WI38 (cell line): Measurements from ENCODE around the gene POFUT1.
A peak's percentile ranks its signal among the peaks of the same experiment; 100 is the strongest.

Source experiments
- H3K4me3 ChIP-seq: 2 replicates; pipeline ENCODE4 v1.5.1; 2011; ENCODE audit warnings: low read depth, mild to moderate bottlenecking, control low read depth, low read length
- TF ChIP-seq, protein P1 (sequence below): IDR thresholded peaks from 2 replicates; pipeline ENCODE4 v1.5.1; 2012; ENCODE audit warnings: low read depth, mild to moderate bottlenecking, control low read depth, low read length

The POFUT1 gene

DNA sequence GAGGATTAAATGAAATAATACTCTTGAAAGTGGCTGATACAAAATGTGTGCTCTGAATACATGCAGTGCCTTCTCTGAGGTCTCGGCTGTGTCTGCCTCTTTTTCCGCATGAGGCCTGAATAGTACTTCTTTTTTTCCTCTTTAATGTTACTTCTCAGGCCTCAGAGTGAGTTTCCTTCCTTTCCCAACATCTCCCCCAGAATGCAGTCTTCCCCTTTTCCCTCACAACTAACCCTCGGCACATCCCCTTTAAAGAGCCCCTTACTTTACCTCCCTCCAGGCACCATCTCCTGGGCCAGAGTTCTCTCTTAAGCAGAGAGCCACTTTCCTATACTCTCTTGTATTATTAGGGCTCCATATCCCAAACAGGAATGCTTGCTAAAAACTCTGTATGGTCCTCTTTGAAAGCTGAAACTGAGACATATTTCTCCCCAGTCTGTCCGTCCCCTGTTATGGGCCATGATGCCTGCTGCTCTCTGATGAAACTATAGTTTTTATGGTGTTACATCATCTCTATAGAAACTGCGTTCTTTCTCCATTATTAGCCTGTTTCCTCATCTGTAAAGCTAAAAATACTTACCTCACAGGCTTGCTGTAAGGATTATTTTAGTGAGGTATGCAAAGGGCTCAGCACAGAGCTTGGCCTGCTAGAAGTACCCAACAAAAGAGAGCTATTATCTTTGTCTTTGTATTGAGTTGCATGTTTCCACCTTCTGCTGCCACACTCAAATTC is 2.4 kb upstream of the POFUT1 start:
- H3K4me3 ChIP-seq: no peak overlapping the region
- TF ChIP-seq, protein P1, sequence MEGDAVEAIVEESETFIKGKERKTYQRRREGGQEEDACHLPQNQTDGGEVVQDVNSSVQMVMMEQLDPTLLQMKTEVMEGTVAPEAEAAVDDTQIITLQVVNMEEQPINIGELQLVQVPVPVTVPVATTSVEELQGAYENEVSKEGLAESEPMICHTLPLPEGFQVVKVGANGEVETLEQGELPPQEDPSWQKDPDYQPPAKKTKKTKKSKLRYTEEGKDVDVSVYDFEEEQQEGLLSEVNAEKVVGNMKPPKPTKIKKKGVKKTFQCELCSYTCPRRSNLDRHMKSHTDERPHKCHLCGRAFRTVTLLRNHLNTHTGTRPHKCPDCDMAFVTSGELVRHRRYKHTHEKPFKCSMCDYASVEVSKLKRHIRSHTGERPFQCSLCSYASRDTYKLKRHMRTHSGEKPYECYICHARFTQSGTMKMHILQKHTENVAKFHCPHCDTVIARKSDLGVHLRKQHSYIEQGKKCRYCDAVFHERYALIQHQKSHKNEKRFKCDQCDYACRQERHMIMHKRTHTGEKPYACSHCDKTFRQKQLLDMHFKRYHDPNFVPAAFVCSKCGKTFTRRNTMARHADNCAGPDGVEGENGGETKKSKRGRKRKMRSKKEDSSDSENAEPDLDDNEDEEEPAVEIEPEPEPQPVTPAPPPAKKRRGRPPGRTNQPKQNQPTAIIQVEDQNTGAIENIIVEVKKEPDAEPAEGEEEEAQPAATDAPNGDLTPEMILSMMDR: no peak

DNA sequence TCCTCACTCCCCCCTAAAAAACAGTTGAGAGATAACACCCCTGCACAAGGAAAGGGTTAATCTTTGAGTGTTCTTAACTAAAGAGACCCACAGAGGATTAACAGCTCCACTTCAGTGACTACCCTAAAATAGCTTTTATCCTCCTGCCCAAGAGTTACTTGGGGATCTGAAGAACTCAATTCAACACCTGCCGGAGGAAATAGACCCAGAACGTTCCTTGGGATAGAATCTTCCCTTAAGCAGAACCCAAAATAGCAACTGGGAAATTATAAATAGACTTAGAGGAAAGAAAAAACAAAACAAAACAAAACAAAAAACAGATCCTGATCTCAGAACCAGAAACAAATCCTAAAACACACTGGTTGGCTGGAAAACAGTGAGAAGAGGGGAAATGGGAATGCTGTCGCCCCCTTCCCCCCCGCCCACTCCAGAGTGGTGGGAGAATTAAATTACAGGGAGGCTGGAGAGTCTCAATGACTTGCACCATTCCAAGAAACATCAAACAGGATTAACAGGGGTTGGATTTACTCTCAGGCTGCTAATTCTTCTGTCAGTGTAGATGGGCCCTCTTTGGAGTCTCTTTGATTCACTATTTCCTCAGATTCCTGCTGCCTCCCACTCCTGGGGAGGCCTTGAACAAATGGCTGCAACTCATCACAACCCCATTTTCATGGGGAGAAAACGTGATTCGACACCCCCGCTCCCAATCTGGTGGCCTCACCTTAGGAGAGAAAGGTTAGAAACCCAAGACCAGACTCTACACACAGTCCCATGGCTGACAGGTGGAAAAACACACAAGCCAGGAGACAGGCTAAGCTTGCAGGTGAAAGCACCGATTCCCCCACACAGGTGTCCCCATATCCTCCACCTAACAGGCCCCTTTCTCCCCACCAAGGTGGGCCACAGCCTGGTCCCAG is 1.6 kb upstream of the POFUT1 start:
- TF ChIP-seq, protein P1: no peak

DNA sequence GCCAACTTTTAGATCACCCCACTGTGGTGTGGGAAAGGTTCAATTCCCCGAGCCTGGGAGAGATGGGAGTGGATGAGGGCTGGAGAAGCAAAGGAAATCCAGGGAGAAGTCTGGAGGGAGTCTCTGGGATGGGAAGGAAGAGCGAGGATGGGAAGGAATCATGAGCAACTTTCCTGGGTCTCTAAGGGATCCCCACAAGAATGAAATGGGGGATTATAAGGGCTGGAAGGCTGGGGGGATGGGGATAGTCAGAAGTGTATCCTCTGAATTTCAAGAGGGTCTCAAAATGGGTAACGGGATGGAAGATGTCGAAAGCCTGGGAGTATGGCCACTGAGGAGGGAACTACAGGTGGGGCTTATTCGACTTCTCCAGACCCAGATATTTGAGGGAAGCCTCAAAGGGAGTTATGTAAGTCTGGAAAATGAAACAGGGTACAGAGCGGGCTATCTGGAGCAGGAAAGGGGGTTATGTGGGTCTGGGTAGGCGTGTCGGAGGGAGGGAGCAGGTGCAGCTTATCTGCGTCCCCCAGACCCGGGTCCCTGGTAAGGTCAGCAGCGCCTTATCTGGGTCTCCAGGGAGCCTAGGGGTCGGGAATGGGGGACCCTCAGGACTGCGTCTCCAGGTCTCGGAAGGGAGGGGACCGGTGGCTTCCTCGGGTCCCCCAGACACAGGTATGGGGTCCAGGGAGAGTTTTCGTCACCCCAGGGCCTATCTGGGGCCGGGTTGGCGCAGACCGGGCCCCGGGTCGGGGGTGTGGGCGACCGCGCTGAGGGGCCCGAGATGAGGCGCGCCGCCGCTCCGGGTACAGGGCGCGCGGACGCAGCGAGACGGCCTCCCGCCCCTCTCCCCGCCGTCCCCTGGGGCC is 687 bp upstream of the POFUT1 start:
- peak overlapping the region; percentile 100 for H3K4me3 ChIP-seq
- TF ChIP-seq, protein P1: no peak

More for the DNA sequence above, 1.6 kb upstream of the POFUT1 start:
- H3K4me3 ChIP-seq: peak overlapping the region; percentile 100

DNA sequence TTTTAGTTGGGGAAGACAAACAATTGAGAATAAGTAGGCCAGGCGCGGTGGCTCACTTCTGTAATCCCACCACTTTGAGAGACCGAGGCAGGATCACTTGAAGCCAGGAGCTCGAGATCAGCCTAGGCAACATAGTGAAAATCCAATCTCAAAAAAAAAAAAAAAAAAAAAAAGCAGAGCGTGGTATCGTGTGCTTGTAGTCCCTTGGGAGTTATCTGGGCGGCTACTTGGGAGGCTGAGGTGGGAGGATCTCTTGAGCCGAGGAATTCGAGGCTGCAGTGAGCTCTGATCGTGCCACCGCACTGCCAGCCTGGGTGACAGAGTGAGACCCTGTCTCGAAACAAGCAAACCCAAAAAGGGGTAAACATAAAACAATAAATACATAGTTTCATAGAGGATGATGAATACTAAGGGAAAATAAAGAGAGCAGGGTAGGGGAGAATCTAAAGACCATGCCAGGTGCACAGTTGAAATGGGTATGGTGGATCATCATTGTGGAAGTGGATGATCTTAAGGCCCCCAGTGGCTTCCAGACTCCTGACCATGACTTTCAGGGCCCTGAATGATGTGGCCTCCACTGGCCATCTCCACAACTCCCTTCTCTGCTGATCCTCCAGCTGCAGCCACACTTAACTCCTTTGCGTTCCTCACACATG is 947 bp downstream of the POFUT1 start:
- TF ChIP-seq, protein P1: no peak
- peak overlapping the region; percentile 100 for H3K4me3 ChIP-seq

DNA sequence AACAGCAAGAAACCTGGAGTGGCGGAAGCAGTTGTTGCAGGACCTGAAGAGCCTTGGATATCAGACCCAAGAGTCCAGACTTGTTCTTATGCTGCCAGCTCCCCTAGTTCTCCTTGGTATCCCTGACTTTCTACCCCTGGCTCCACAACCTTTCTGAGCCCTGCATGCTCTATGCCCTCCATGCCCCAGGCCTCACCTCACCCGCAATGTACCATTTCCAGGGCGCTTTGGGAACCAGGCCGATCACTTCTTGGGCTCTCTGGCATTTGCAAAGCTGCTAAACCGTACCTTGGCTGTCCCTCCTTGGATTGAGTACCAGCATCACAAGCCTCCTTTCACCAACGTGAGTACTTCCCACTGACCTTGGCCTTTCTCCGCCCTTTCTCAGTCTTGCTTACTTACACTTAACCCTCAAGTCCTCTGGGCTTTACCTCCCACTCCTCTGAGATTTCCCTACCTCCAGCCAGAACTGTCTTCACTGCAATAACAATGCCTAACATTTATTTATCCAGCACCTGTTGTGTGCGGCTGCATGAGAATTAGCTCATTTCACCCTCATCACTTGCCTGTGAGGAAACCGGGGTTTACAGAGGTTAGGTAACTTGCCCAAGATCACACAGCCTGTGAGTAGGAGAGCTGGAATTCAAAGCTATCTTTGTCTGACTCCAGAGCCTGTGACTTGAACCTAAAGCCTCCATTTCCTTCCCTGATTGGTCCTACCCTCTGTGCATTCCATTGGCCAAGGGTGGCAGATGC is 2.3 kb downstream of the POFUT1 start:
- TF ChIP-seq, protein P1: no peak
- no peak overlapping the region for H3K4me3 ChIP-seq

DNA sequence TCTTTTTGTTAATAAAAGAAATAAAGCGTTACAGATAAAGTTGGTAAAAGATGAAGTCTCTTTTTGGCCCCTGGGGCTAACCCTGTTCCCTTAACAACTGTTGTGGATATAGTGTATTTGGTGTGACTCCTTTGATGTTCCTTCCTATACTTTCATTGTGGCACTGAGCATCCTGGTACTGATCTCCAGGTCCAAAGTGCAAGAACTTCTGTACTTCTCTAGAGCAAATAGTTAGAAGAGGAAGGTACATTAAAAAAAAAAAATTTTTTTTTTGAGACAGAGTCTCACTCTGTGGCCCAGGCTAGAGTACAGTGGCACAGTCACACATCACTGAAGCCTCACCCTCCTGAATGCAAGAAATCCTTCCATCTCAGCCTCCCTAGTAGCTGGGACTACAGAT is 6.2 kb downstream of the POFUT1 start:
- TF ChIP-seq, protein P1: no peak
- H3K4me3 ChIP-seq: no peak overlapping the region
